ENCODE results near the gene ZNF446.
"Not testable (repeated sequence)": the region's sequence is repeated elsewhere in the genome, so short reads cannot be mapped to it uniquely, and the experiment has no call there.

Gene ZNF446

DNA sequence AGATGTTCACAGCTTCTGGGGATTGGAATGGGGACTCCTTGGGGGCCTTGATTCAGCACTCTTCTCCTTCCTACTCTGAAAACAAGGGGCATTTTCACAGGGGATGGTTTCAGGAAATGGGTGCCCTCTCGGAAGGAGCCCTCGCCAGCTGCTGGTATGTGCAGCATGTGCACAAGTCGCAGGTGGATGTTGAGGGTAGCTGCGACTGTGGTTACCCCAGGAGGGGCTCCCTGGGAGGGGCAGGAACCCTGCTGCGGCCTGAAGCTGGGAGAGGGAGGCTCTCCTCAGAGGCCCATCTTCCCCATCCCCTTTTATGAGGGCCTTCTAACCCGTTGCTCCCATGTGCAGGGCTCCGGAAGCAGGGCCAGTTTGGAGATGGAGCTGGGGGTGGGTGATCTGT lies 6.2 kb downstream of the ZNF446 start:
- no peak overlapping the region for H3K4me2 ChIP-seq (ENCODE audit: insufficient read depth, low read length)
- H3K27me3 ChIP-seq (ENCODE audit: insufficient read depth, low read length, poor library complexity) = no peaks in the 10 kb centered on the region
- ATAC-seq (ENCODE audit: insufficient read depth, low read depth) (peak; percentile 52; the same call in 2 of the 3 replicates), DNase-seq (peak; percentile 40)
- no peak overlapping the region for H3K9ac ChIP-seq (ENCODE audit: low read depth, low read length)
- H2AFZ ChIP-seq (ENCODE audit: low read depth, low read length) = no peak overlapping the region
- H3K4me3 ChIP-seq (ENCODE audit: low read depth in 1 of 2, low read length in 2 of 2) = no peak overlapping the region
- H3K9me3 ChIP-seq (ENCODE audit: insufficient read depth, low read length, severe bottlenecking) = no peaks in the 10 kb centered on the region
- TF ChIP-seq, protein P1, sequence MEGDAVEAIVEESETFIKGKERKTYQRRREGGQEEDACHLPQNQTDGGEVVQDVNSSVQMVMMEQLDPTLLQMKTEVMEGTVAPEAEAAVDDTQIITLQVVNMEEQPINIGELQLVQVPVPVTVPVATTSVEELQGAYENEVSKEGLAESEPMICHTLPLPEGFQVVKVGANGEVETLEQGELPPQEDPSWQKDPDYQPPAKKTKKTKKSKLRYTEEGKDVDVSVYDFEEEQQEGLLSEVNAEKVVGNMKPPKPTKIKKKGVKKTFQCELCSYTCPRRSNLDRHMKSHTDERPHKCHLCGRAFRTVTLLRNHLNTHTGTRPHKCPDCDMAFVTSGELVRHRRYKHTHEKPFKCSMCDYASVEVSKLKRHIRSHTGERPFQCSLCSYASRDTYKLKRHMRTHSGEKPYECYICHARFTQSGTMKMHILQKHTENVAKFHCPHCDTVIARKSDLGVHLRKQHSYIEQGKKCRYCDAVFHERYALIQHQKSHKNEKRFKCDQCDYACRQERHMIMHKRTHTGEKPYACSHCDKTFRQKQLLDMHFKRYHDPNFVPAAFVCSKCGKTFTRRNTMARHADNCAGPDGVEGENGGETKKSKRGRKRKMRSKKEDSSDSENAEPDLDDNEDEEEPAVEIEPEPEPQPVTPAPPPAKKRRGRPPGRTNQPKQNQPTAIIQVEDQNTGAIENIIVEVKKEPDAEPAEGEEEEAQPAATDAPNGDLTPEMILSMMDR (IDR thresholded peaks at IDR 0.05; ENCODE audit: borderline replicate concordance, extremely low read depth, low read length, poor library complexity, severe bottlenecking) = no peak
- TF ChIP-seq EZH2 (IDR thresholded peaks at IDR 0.05; ENCODE audit: borderline replicate concordance, low read depth, low read length, severe bottlenecking) = no peak
- peaks cover 6% of the 10 kb centered on the region for H3K4me1 ChIP-seq (ENCODE audit: insufficient read depth, low read length)
- H3K36me3 ChIP-seq (ENCODE audit: insufficient read depth, low read length) = peaks cover 24% of the 10 kb centered on the region
- no peaks in the 10 kb centered on the region for H4K20me1 ChIP-seq (ENCODE audit: insufficient read depth, low read length)
- 0 out of 2 replicates have a peak, but pooled peaks cover under 1% of the 10 kb centered on the region for H3K79me2 ChIP-seq (ENCODE audit: insufficient read depth, low read length)
- no peak overlapping the region for H3K27ac ChIP-seq (ENCODE audit: low read length)

DNA sequence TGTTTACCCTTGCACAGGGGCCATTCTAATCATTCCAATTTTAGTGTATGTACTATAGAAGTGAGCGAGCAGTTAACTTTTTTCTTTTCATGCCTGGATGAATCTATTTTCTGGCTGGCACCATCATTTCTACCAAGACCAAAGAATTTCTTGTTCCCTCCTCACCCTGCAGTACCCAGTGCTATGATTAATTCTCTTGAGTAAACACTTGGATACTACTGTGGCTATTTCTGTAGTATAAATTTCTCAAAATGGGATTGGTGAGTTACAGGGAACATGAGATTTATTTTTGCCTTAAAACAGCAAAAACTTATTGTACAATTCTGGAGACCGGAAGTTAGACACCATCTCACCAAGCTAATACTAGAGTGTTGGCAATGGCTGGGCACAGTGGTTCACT lies 7.6 kb downstream of the ZNF446 start:
- TF ChIP-seq, protein P1 (IDR thresholded peaks at IDR 0.05; ENCODE audit: borderline replicate concordance, extremely low read depth, low read length, poor library complexity, severe bottlenecking) = no peak
- no peak for TF ChIP-seq EZH2 (IDR thresholded peaks at IDR 0.05; ENCODE audit: borderline replicate concordance, low read depth, low read length, severe bottlenecking)
- Histone ChIP-seq H3K79me2 (ENCODE audit: insufficient read depth, low read length) (no peaks in the 10 kb centered on the region), H3K27me3 (ENCODE audit: insufficient read depth, low read length, poor library complexity) (no peaks in the 10 kb centered on the region), H3K4me3 (ENCODE audit: low read depth in 1 of 2, low read length in 2 of 2) (no peak overlapping the region), H3K4me1 (ENCODE audit: insufficient read depth, low read length) (no peaks in the 10 kb centered on the region), H3K4me2 (ENCODE audit: insufficient read depth, low read length) (no peak overlapping the region), H4K20me1 (ENCODE audit: insufficient read depth, low read length) (no peaks in the 10 kb centered on the region), H3K36me3 (ENCODE audit: insufficient read depth, low read length) (peaks cover 24% of the 10 kb centered on the region), H2AFZ (ENCODE audit: low read depth, low read length) (no peak overlapping the region), H3K9me3 (ENCODE audit: insufficient read depth, low read length, severe bottlenecking) (no peaks in the 10 kb centered on the region), H3K9ac (ENCODE audit: low read depth, low read length) (no peak overlapping the region), H3K27ac (ENCODE audit: low read length) (no peak overlapping the region)
- no peak for DNase-seq
- ATAC-seq (ENCODE audit: insufficient read depth, low read depth) = no peak

DNA sequence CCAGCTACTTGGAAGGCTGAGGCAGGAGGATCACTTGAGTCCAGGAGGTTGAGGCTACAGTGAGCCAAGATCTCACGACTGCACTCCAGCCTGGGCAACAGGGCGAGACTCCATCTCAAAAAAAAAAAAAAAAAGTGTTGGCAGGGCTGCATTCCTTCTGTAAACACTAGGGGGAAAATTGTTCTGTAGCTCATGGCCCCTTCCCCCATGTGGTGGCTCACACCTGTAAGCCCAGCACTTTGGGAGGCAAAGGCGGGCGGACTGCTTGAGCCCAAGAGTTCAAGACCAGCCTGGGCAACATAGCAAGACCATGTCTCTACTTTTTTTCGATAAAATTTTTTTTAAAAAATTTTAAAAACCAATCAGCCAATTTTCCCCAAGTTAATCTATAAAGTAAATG lies 8.2 kb downstream of the ZNF446 start:
- not testable (repeated sequence) for H3K27ac ChIP-seq (ENCODE audit: low read length); H3K4me2 ChIP-seq (ENCODE audit: insufficient read depth, low read length); H3K9ac ChIP-seq (ENCODE audit: low read depth, low read length); H3K79me2 ChIP-seq (ENCODE audit: insufficient read depth, low read length); H2AFZ ChIP-seq (ENCODE audit: low read depth, low read length); H3K4me1 ChIP-seq (ENCODE audit: insufficient read depth, low read length); H3K27me3 ChIP-seq (ENCODE audit: insufficient read depth, low read length, poor library complexity); H3K4me3 ChIP-seq (ENCODE audit: low read depth in 1 of 2, low read length in 2 of 2); ATAC-seq (ENCODE audit: insufficient read depth, low read depth); H3K9me3 ChIP-seq (ENCODE audit: insufficient read depth, low read length, severe bottlenecking); H4K20me1 ChIP-seq (ENCODE audit: insufficient read depth, low read length)
- TF ChIP-seq, protein P1 (IDR thresholded peaks at IDR 0.05; ENCODE audit: borderline replicate concordance, extremely low read depth, low read length, poor library complexity, severe bottlenecking) = peak; percentile 29
- peaks cover 20% of the 10 kb centered on the region for H3K36me3 ChIP-seq (ENCODE audit: insufficient read depth, low read length)
- DNase-seq = peak; percentile 24

DNA sequence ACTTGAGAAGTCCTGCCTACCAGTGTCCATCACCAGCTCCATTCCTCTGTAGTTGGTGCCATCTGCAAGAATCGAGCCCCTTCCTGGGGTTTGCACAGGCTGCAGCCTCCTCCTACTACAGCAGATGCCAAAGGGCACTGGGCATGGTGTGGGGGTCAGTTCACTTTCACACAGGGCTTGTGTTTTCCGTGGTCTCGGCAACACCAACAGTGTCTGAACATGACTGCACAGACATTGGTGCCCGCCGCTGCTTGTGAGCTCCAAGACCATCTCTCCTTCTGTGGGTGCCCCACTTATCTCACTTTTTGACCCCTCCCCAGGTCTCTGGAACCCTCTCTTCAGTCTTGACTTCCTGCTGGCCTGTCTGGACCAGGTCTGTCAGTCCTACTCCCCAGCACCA lies 15.2 kb downstream of the ZNF446 start:
- Histone ChIP-seq H3K4me1 (ENCODE audit: insufficient read depth, low read length) (no peaks in the 10 kb centered on the region), H2AFZ (ENCODE audit: low read depth, low read length) (no peak overlapping the region), H3K4me3 (ENCODE audit: low read depth in 1 of 2, low read length in 2 of 2) (no peak overlapping the region), H4K20me1 (ENCODE audit: insufficient read depth, low read length) (no peaks in the 10 kb centered on the region), H3K79me2 (ENCODE audit: insufficient read depth, low read length) (no peaks in the 10 kb centered on the region; the same call in 1 of the 2 replicates), H3K27ac (ENCODE audit: low read length) (no peak overlapping the region), H3K9ac (ENCODE audit: low read depth, low read length) (no peak overlapping the region), H3K27me3 (ENCODE audit: insufficient read depth, low read length, poor library complexity) (no peaks in the 10 kb centered on the region), H3K36me3 (ENCODE audit: insufficient read depth, low read length) (no peaks in the 10 kb centered on the region), H3K4me2 (ENCODE audit: insufficient read depth, low read length) (no peak overlapping the region), H3K9me3 (ENCODE audit: insufficient read depth, low read length, severe bottlenecking) (no peaks in the 10 kb centered on the region)
- TF ChIP-seq EZH2 (IDR thresholded peaks at IDR 0.05; ENCODE audit: borderline replicate concordance, low read depth, low read length, severe bottlenecking) = no peak
- TF ChIP-seq, protein P1 (IDR thresholded peaks at IDR 0.05; ENCODE audit: borderline replicate concordance, extremely low read depth, low read length, poor library complexity, severe bottlenecking) = no peak
- DNase-seq (no peak), ATAC-seq (ENCODE audit: insufficient read depth, low read depth) (no peak)

All from DND-41 (cell line).